HPDE6-E6E7 (cell line): ENCODE data around the gene TIMM13.
"Not testable (repeated sequence)": the region's sequence is repeated elsewhere in the genome, so short reads cannot be mapped to it uniquely, and the experiment has no call there.

Experiments
- DNase-seq: peaks from one replicate; pipeline ENCODE4 v3.0.0; 2011; ENCODE audit warnings: missing footprints; ENCODE audit errors: extremely low spot score

TIMM13 gene

DNA sequence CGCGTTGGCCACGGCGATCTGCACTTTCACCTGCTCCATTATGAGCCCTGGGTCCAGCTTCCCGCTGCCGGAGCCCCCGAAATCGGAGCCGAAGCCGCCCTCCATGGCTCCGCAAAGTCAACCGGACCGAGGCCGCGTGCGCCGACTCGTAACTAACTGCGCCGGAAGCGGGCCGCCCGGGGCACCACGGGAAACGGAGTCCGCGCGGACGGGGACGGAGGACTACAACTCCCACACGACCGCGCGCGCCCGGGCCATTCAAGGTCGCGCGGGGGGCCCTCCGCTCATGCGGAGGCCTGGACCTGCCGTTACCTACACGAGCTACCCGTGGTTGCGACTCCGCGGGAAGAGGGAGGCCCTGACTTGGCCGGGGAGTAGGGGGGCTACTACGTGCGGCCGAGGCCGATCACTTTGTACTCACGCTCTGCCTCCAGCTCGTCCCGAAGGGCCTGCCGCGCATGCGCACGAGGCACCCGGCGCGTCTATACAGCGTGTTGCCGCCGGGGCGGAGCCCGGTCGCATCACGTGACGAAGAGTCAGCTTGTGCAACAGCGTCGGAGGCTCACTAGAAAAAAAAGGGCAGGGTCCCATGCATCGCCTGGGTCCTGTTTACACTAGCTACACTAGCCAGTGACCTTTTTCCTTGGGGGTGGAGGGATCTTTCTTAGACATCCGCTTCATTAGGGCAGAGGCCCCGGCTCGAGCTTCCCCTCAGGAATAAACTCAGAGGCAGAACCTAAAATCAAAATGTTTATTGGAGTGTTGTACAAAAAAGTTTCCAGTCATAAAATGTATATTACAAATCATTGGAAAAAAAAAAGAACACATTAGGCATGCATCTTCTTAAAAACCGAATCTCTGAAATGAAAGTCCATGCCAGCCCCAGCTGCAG, at the start of gene TIMM13:
Gene TIMM13 (minus strand): TSS at position 158 of the 892 bp plus-strand sequence. CDS start 53 bp downstream, at position 105.
- DNase-seq: peak; percentile 91

DNA sequence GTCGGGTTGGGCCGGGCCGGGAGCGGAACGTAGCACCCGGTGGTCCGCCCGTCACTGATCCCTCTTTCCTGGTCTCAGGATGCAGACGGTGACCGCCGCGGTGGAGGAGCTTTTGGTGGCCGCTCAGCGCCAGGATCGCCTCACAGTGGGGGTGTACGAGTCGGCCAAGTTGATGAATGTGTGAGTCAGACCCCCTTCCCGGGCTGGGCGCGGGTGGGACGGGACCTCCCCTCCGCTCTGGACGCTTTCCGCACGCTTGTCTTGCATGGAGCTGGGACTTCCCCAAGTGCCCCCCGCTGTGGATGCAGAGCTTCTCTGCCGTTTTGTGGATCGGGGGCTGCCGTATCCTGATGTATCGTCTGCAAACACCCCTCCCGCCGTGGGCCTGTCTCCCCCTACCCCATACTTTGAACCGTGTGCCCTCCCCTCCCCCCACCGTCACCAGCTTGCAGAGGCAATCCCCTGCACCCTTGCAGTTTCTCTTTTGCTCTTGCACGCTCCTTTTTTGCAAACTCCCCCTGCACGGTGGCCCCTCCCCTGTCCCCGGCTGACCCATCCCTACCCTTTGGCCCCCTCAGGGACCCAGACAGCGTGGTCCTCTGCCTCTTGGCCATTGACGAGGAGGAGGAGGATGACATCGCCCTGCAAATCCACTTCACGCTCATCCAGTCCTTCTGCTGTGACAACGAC, 49.2 kb upstream of the TIMM13 start:
- DNase-seq: no peak

DNA sequence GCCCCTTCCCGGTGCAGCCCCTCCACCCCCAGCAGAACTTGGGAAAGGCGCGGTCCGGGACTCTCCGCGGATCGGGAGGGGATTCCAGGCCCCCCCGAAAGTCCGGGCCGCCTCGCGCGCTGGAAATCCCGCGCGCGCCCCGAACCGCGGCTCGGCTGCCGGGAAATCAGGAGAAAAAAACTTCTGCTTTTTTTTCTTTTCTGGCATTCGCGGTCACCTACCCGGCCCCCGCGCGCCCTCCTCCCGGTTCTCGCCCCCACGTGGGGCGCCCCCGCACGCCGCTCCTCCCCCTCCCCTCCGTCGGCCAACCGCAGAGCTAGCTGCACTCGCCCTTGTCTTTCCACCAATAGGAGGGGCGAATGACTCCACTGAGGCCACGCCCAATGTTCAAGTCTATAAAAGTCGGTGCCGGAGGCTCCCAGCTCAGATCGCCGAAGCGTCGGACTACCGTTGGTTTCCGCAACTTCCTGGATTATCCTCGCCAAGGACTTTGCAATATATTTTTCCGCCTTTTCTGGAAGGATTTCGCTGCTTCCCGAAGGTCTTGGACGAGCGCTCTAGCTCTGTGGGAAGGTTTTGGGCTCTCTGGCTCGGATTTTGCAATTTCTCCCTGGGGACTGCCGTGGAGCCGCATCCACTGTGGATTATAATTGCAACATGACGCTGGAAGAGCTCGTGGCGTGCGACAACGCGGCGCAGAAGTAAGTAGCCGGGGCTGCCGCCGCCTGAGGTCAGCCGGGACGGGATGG, 48.5 kb upstream of the TIMM13 start, which contains the start of gene GADD45B:
Gene GADD45B (plus strand): TSS at position 426 of the 749 bp plus-strand sequence. CDS start 232 bp downstream, at position 658.
- DNase-seq: peak; percentile 98

DNA sequence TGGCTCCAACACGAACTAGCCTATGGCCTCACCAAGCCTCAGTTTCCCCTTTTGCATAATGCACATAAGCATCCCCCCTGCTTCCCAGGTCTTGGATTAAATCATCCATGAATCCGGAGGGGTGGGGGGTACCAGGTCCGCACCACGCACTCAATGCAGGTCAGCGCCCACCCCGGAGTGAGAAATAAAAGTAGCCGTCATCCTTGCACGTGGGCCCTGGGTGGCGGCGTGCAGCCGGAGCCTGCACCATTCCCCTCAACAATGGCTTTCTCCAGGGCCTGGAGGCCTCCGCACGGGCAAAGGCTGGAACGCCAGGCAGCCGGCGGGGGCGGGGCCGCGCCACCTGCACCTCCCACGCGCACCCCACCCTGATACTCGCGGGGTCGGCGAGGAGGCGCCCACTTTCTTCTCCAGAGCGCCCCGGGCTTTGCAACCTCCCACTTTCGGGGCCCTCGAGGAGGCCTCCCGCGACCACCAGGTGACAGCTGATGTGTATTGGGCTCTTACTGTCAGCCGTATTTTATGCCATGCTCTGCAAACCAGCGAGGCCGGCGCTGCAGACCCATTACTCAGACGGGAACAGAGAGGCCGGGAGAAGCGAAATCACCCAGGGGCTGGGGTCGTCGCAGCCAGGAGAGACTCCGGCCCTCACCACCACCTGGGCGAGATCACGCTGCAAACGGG, 47.8 kb upstream of the TIMM13 start:
- DNase-seq: peak; percentile 52

DNA sequence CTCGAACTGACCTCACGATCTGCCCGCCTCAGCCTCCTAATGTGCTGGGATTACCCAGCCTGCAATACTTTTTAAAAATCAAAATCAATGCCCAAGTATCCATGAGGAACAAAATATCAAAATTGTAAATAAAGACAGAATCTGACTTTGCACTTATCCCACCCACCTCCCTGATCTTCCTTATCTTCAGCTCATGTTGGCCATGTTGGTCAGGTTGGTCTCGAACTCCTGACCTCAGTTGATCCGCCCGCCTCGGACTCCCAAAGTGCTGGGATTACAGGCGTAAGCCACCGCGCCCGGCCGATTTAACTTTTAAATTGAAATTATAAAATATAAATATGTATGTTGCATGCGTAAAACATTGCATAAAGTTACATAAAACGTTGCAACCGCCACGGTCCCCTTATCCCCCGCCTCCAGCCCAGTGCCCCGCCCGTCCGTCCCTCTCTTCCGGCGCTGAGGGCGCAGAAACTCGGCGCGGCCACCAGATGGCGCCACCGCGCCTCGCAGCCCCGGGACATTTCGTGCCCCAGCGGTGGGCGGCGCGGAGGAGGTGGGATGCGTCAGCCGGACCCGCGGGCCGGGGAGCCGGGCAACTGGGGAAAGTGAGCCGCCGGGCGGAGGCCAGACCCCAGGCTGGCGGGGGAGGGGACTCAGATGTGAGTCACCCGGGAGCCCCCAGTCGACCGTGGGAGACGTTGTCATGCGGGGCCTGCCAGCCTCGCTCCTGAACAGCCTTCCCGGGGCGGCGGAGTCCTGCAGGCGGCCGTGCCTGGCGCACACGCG, 47.0 kb upstream of the TIMM13 start:
- peak; percentile 74 for DNase-seq

DNA sequence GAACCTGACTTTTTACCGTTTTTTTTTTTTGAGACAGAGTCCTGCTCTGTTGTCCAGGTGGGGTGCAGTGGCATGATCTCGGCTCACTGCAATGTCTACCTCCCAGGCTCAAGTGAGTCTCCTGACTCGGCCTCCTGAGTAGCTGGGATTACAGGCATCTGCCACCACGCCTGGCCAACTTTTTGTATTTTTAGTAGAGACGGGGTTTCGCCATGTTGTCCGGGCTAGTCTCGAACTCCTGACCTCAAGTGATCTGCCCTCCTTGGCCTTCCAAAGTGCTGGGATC, 42.5 kb upstream of the TIMM13 start:
- DNase-seq: not testable (repeated sequence)

DNA sequence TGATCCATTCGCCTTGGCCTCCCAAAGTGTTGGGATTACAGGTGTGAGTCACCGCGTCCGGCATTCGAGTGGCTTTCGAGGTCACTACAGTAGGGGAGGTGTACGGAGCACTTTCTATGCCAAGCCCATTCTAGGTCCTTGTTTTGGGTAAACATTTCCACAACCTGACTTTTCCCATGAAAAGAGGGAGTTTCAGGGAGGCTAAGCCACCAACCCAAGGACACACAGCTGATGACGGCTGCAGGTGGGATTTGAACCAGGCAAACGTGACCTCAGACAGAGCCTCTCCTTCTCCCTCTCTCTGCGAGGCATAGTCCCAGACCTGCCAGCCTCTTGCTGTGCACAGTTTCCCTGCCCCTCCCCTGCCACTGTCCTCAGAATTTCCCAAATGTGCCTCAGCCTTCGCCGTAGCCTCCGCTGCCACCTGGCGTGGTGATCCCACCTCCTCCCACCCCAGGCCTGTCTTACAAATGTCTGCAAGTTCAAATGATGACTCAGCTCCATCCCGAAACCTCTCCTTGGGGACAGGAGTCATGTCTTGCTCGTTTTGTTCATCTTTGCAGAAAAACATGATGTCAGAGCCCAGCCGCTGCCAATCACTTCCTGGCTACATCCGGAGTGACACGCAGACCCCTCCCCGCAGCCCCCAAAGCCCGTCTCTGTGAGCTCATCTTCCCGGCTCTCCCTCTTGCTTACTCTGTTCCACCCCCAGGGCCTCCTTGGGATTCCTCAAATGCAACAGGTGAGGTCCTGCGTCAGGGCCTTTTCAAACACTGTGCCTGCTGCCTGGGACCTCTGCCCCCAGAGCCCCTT, 41.9 kb upstream of the TIMM13 start:
- peak; percentile 65 for DNase-seq

DNA sequence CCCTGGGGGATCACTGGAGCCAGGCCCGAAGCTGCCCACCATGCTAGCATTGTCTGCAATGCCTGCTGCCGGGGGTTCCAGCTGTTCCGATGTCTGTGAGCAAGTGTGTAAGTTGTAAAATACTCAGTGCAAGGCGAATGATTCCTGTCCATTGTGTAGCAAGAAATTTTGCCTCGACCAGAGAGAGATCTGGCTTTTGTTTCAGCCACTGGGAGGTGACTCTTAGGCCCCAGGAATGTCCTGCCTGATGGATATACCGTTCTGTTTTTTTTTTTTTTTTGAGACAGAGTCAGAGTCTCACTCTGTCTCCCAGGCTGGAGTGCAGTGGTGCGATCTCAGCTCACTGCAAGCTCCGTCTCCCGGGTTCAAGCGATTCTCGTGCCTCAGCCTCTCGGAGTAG, 41.2 kb upstream of the TIMM13 start:
- no peak for DNase-seq

DNA sequence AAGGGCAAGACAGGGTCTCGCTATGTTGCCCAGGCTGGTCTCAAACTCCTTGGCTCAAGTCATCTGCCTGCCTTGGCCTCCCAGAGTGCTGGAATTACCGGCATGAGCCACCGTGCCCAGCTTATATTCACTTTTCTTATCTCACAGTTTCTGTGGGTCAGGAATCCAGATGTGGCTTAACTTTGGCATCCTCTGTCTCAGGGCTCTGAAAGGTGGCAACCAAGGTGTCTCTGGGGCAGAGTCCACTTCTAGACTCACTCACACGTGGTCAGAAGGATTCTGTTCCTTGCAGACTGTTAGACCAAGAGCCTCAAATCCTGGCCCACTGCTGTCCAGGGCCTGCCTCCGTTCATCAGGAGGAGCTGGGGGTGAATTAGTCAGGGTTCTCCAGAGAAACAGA, 37.0 kb upstream of the TIMM13 start:
- DNase-seq: no peak

DNA sequence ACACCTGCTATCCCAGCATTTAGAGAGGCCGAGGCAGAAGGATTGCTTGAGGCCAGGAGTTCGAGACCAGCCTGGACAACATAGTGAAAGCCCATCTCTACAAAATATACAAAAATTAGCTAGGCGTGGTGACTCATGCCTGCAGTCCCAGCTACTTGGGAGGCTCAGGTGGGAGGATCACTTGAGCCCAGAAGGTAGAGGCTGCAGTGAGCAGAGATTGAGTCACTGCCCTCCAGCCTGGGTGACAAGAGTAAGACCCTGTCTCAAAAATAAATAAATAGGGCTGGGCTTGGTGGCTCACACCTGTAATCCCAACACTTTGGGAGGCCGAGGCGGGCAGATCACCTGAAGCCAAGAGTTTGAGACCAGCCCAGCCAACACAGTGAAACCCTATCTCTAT, 36.3 kb upstream of the TIMM13 start:
- DNase-seq: not testable (repeated sequence)

DNA sequence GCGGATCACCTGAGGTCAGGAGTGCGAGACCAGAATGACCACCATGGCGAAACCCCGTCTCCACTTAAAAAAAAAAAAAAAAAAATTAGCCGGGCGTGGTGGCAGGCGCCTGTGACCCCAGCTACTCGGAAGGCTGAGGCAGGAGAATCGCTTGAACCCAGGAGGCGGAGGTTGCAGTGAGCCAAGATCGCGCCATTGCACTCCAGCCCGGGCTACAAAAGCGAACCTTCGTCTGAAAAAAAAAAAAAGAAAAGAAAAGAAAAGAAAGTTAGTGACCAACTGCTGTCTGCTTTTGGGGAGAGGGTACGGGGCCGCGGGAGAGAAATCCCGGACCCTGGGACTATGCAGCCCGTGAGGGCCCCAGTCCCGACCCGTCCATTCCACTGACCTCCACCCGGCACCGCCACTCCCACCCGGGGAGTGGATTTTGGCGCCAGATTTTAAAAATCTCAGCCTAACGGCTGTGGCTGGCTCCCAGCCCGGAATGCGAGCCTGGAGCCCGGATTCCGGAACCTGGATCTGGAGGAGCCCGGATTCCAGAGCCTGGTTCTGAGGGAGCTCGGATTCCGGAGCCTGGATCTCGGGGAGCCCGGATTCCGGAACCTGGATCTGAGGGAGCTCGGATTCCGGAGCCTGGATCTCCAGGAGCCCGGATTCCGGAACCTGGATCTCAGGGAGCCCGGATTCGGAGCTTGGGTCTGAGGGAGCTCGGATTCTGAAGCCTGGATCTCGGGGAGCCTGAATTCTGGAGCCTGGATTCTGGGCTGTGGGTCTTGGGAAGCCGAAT, 35.4 kb upstream of the TIMM13 start:
- peak; percentile 47 for DNase-seq

DNA sequence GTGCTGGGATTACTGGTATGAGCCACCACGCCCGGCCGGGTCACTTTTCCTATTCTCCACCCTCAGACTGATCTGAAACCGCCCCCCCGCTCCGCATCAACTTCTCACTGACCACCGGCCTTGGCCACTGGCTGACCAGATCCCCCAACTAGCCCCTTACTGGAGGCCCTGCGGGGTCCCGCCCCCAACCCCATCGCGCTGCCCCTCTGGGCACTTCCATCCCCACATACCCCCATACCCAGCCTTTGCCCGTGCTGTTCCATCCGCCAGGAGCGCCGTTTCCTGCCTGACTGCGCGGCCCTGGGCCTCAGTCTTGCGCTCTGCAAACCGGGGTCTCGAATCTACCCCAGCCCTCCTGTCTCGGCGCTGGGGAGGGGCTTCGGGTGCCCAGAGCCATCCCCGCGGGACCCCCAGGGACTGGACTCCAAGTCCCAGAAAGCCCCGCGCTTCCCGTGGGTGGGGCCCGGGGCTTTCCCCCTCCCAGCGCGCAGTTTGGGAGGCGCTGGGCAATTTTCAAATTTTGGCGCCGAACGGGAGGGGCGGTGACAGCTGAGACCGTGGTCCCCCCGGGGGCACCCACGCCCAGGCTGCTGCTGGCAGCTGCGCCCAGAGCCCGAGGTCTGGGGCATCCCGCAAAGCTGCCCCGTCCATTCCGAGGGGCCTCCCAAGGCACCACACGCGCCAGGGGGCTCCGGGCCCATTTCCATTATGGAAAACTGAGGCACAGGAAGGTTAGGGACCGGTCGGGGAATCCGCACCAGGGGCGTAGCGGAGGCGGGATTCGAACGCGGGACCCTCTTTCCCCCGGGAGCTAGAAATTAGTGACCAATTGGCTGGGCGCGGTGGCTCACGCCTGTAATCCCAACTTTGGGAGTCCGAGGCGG, 34.6 kb upstream of the TIMM13 start:
- DNase-seq: peak; percentile 51

DNA sequence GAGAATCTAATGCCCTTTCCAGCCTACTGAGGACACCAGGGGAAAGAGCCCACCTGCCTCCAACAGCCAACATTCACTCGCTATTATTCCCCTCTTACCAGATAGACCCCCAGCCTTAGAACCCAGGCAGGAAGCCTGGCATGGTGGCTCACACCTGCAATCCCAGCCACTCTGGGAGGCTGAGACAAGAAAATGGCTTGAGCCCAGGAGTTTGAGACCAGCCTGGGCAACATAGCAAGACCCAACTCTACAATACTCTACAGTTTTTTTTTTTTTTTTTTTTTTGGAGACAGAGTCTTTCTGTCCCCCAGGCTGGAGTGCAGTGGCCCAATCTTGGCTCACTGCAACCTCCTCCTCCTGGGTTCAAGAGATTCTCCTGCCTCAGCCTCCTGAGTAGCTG, 32.9 kb upstream of the TIMM13 start:
- DNase-seq: no peak

DNA sequence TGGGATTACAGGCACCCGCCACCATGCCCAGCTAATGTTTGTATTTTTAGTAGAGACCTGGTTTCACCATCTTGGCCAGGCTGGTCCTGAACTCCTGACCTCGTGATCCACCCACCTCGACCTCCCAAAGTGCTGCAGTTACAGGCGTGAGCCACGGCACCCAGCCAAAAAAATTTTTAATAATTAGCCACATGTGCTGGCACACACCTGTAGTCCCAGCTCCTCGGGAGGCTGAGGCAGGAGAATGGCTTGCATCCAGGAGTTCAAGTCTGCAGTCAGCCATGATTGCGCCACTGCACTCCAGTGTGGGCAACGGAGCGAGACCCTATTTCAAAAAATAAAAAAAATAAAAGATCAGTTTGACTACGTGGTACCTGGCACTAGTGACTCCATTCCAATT, 31.4 kb upstream of the TIMM13 start:
- DNase-seq: not testable (repeated sequence)

DNA sequence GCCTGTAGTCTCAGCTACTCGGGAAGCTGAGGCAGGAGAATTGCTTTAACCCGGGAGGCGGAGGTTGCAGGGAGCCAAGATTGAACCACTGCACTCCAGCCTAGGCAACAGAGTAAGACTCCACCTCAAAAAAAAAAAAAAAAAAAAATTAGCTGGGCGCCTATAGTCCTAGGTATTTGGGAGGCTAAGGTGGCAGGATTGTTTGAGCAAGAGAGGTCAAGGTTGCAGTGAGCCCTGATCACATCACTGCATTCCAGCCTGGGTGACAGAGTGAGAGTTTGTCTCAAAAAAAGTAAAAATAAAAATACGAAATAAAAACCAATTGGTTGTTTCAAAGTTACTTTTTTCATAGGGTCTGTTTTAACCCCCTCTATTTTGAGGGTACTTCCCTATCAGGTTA, 30.7 kb upstream of the TIMM13 start:
- DNase-seq: no peak

DNA sequence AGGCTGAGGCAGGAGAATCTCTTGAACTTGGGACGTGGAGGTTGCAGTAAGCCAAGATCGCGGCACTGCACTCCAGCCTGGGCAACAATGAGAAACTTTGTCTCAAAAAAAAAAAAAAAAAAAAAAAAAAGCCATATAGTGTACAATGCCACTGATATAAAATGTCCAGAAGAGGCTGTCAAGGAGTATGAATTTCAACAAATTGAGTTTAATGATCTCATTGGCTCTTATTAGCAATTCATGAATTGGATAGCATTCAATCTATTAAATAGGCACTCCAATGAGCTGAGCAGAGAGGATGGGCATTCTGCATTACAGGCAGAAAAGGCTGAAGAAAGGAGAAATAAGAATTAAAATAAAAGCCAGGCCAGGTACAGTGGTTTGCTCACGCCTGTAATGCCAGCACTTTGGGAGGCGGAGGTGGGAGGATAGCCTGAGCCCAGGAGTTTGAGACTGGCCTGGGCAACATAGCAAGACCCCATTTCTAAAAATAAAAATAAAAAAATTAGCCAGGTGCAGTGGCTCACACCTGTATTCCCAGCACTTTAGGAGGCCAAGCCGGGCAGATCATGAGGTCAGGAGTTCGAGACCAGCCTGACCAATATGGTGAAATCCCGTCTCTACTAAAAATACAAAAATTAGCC, 30.1 kb upstream of the TIMM13 start:
- DNase-seq: no peak

DNA sequence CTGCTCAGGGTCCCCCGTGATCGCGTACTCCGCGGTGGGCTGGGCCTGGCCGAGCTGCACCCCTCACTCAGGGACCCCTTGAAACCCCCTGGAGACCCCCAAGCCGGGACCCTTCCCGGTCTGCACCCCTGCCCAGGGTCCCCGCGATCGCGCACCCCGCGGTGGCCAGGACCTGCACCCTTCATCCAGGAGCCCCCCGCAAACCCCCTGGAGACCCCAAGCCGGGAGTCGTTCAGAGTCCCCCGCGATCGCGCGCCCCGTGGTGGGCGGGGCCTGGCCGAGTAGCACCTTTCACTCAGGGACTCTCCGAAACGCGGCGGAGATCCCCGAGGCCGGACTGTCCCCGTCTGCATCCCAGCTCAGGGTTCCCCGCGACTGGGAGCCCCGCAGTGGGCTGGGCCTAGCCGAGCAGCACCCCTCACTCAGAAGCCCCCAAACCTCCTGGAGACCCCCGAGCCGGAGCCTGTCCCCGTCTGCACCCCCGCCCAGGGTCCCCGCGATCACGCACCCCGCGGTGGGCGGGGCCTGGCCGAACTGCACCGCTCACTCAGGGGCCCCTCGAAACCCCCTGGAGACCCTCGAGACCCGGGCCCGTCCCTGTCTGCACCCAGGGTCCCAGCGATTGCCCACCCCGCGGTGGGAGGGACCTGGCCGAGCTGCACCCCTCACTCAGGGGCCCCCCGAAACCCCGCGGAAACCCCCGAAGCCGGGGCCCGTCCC, 28.6 kb upstream of the TIMM13 start:
- DNase-seq: peak; percentile 48
